ENCODE data around the gene ANAPC13.

The ANAPC13 gene

DNA sequence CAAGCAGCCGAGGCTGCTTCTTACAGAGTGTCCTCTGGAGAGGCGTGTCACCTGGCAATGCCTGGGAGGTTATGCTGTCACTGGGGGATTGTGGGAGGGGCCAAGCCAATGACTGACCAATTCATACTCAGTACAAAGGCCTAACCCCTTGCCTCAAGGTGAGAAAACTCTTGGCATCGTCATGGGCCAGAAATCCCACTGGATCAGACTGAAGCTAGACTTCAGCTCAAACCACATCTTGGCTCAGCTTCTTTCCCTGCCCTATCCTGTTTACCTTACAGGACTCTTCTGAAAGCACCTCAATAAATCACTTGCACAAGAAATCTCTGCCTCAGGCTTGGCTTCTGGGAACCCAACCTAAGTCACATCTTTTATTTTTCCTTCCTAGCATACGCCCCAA, 9.5 kb downstream of the ANAPC13 start:
- Histone ChIP-seq H3K27me3 (ENCODE audit: low read depth) (no peaks in the 10 kb centered on the region), H3K4me1 (peaks cover 33% of the 10 kb centered on the region), H3K36me3 (replicated peaks) (peaks cover 31% of the 10 kb centered on the region), H3K4me3 (no peak overlapping the region), H3K9me3 (no peaks in the 10 kb centered on the region)
- in situ Hi-C loops (cut with MboI; ENCODE audit: low sequenced_read_pairs): loop anchor here (10.0 to 25.0 kb wide), 2 partner anchors 542 to 814 kb away; partner anchors contain the start of gene TOPBP1
- peak in 1 of 2 experiments; percentile 42 for DNase-seq (ENCODE audit: low spot score in 2 of 2)

DNA sequence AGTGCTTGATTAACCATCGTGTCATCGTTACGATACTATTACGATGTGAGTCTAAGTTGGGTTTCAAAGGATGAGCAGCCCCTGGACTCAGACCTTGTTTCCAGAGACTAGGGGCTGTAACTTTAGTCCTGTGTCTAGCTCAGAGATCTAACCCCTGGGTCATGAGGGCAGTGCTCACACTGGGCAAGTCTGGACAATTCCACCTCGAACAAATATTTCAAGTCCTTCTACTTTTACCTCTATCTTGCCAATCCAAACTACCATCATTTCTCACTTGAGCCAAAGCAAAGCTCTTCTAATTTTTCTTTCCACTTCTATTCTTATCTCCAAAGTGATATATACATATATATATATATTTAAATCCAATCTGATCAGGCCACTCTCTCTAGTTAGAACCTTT, 10.8 kb downstream of the ANAPC13 start:
- in situ Hi-C loops (cut with MboI; ENCODE audit: low sequenced_read_pairs): loop anchor here (5.0 to 25.0 kb wide), 4 partner anchors 168 to 813 kb away; partner anchors contain the start of gene TOPBP1

GRCh38 chr3:134473868-134474546, 11.8 kb downstream of the ANAPC13 start:
- peaks cover 8% of the 10 kb centered on the region for H3K36me3 ChIP-seq (replicated peaks)
- DNase-seq (ENCODE audit: low spot score in 2 of 2): peak; percentile 79 to 90
- H3K4me1 ChIP-seq: peaks cover 27% of the 10 kb centered on the region
- no peak overlapping the region for H3K4me3 ChIP-seq
- in situ Hi-C loops (cut with MboI; ENCODE audit: low sequenced_read_pairs): loop anchor here (5.0 to 10.0 kb wide), 3 partner anchors 167 to 539 kb away; no protein-coding TSS in a partner anchor
- no peaks in the 10 kb centered on the region for H3K9me3 ChIP-seq
- H3K27me3 ChIP-seq (ENCODE audit: low read depth): no peaks in the 10 kb centered on the region

More for the DNA sequence above, 10.8 kb downstream of the ANAPC13 start:
- DNase-seq (ENCODE audit: low spot score in 2 of 2): no peak
- H3K9me3 ChIP-seq: no peaks in the 10 kb centered on the region
- H3K4me1 ChIP-seq: peaks cover 33% of the 10 kb centered on the region
- no peaks in the 10 kb centered on the region for H3K27me3 ChIP-seq (ENCODE audit: low read depth)
- H3K36me3 ChIP-seq (replicated peaks): peaks cover 18% of the 10 kb centered on the region
- no peak overlapping the region for H3K4me3 ChIP-seq

- Histone ChIP-seq H3K4me1 (peaks cover 17% of the 10 kb centered on the region), H3K27me3 (ENCODE audit: low read depth) (no peaks in the 10 kb centered on the region), H3K36me3 (replicated peaks) (no peaks in the 10 kb centered on the region; the same call in 1 of the 2 replicates), H3K9me3 (no peaks in the 10 kb centered on the region), H3K4me3 (no peak overlapping the region)
- in situ Hi-C loops (cut with MboI; ENCODE audit: low sequenced_read_pairs): loop anchor here (5.0 to 10.0 kb wide), 3 partner anchors 166 to 538 kb away; no protein-coding TSS in a partner anchor
- no peak for DNase-seq (ENCODE audit: low spot score in 2 of 2)
These were observed 13.0 kb downstream of the ANAPC13 start for GRCh38 chr3:134472831-134473230.

- no peak for DNase-seq (ENCODE audit: low spot score in 2 of 2)
- in situ Hi-C loops (cut with MboI; ENCODE audit: low sequenced_read_pairs): loop anchor here (5.0 to 10.0 kb wide), 3 partner anchors 164 to 537 kb away; no protein-coding TSS in a partner anchor
- Histone ChIP-seq H3K4me3 (no peak overlapping the region), H3K36me3 (replicated peaks) (no peaks in the 10 kb centered on the region; the same call in 1 of the 2 replicates), H3K9me3 (no peaks in the 10 kb centered on the region), H3K4me1 (peaks cover 6% of the 10 kb centered on the region), H3K27me3 (ENCODE audit: low read depth) (no peaks in the 10 kb centered on the region)
These were observed 14.1 kb downstream of the ANAPC13 start for GRCh38 chr3:134471521-134472193.

- H3K27me3 ChIP-seq (ENCODE audit: low read depth): no peaks in the 10 kb centered on the region
- DNase-seq (ENCODE audit: low spot score in 2 of 2): no peak
- in situ Hi-C loops (cut with MboI; ENCODE audit: low sequenced_read_pairs): no loop called here
These were observed 17.3 kb downstream of the ANAPC13 start for GRCh38 chr3:134468519-134468918.

DNA sequence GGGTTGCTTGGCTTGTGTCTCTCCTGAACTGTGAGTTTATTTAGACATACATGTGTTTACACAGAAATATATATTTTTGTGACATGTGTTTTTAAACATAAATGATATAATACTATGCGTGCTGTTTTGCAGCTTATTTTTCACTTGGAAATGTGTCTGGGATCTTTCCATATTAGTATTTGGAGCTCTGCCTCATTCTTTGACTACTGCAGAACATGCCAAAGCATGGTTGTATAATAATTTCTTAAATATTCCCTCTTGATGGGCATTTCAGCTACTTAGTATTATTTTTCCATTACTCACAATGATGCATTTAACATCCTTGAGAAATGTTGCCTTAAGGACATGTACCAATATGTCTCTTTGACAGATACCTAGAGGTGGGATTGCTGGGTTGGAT, 19.5 kb downstream of the ANAPC13 start:
- H3K36me3 ChIP-seq (replicated peaks): no peaks in the 10 kb centered on the region
- no peak for DNase-seq (ENCODE audit: low spot score in 2 of 2)
- no peak overlapping the region for H3K4me3 ChIP-seq
- no peaks in the 10 kb centered on the region for H3K9me3 ChIP-seq
- in situ Hi-C loops (cut with MboI; ENCODE audit: low sequenced_read_pairs): no loop called here
- no peaks in the 10 kb centered on the region for H3K27me3 ChIP-seq (ENCODE audit: low read depth)
- H3K4me1 ChIP-seq: peaks cover 13% of the 10 kb centered on the region

More at GRCh38 chr3:134468519-134468918, 17.3 kb downstream of the ANAPC13 start:
- no peaks in the 10 kb centered on the region for H3K36me3 ChIP-seq (replicated peaks)
- no peak overlapping the region for H3K4me3 ChIP-seq
- H3K9me3 ChIP-seq: no peaks in the 10 kb centered on the region
- H3K4me1 ChIP-seq: peaks cover 3% of the 10 kb centered on the region; the same call in 1 of the 2 replicates

DNA sequence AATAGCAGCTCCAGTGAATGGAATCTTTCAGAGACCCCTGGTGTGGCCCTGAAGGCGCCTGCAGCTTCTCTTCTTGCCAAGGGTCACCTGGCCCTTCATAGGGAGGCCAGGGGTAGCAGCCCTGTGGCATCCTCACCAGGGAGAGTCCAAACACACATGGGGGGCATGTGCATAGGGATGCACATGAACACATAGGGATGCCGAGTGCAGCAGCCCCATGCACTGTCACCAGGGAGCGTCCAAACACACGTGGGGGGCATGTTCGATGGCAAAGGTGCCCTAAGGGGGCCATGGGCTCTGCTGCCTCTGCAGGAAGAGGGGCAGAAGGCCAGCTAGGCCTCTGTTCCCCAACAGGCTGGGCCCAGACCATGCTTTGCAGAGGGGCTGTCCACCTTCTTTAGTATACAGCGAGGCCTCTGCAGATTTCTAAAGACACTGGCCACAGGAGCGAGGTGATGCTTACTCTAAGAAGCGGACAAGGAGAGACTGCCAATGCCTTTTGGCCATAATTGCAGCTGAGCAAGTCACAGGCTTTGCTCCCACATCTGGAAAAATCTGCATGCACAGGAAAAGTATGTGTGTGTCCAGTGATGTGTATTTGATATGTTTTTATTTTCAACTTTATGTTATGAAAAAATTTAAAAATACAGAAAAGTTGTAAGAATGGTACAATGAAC, 21.0 kb downstream of the ANAPC13 start:
- Histone ChIP-seq H3K9me3 (no peaks in the 10 kb centered on the region), H3K36me3 (replicated peaks) (no peaks in the 10 kb centered on the region), H3K4me1 (peaks cover 13% of the 10 kb centered on the region), H3K4me3 (no peak overlapping the region), H3K27me3 (ENCODE audit: low read depth) (no peaks in the 10 kb centered on the region)
- DNase-seq (ENCODE audit: low spot score in 2 of 2): no peak
- in situ Hi-C loops (cut with MboI; ENCODE audit: low sequenced_read_pairs): no loop called here

DNA sequence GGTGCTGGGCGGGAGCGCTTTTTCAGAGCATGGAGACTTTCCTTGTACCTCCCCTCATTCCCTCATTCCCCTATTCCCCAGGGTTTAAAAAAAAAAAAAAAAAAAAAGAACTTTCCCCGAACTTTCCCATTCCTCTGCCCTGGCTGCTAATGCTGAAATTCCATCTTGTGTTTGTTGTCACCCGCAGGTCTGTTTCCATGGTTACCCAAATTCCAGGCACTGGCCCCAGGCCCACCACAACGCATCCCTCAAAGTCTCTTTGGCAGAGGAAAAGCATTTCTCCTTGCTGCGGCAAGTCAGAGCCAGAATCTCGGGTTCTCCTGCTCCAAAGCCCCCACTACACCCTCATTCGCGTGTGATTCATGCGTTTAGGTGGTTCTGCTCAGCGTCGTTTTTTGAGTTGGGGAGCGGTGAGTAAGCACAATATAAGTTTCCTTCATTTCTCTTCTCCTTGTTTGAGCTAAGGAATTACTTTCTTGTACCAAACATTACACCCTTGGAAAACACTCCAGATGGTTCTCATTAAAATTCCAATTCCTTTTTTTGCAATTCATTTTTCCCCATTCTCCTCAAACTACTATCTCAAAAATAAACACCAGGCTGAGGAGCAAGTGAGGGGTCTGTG, 21.6 kb downstream of the ANAPC13 start:
- H3K4me1 ChIP-seq: peaks cover 13% of the 10 kb centered on the region
- H3K36me3 ChIP-seq (replicated peaks): no peaks in the 10 kb centered on the region
- H3K27me3 ChIP-seq (ENCODE audit: low read depth): no peaks in the 10 kb centered on the region
- H3K9me3 ChIP-seq: no peaks in the 10 kb centered on the region
- no peak overlapping the region for H3K4me3 ChIP-seq
- in situ Hi-C loops (cut with MboI; ENCODE audit: low sequenced_read_pairs): no loop called here
- DNase-seq (ENCODE audit: low spot score in 2 of 2): peak; percentile 56 to 63

- H3K9me3 ChIP-seq: no peaks in the 10 kb centered on the region
- no peak for DNase-seq (ENCODE audit: low spot score in 2 of 2)
- in situ Hi-C loops (cut with MboI; ENCODE audit: low sequenced_read_pairs): no loop called here
- H3K4me1 ChIP-seq: peaks cover 13% of the 10 kb centered on the region
- H3K36me3 ChIP-seq (replicated peaks): no peaks in the 10 kb centered on the region
- no peak overlapping the region for H3K4me3 ChIP-seq
- H3K27me3 ChIP-seq (ENCODE audit: low read depth): no peaks in the 10 kb centered on the region
These were observed 22.1 kb downstream of the ANAPC13 start for GRCh38 chr3:134463676-134464063.

DNA sequence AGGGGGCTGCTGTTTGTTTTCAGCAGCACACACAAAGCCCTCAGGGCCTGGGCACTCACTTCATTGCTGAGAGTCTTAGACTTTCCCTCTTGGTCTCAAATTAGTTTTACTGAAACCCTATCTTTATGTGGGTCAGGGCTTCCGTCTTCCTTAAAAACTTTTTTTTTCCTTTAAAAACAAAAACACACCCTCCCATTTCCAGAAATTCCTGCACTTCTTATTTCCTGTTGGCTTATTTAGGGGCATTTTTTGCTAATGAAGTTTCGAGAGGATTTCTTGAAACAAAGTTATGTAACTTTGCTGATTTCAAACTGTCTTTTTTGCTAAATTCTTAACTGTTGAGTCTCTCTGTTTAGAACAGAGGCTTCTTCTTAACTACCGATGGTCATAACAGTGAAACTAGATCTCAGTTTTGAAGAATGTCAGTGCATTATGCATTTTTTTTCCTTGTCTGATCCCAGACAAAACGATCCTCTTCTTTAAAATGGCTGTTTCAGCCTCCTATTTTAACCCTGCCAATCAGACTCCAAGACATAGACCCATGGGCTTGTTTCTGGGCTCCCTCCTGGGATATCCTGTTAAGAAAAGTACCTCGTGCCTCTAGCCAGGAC, 23.3 kb downstream of the ANAPC13 start:
- in situ Hi-C loops (cut with MboI; ENCODE audit: low sequenced_read_pairs): no loop called here
- H3K9me3 ChIP-seq: no peaks in the 10 kb centered on the region
- H3K36me3 ChIP-seq (replicated peaks): no peaks in the 10 kb centered on the region
- peaks cover 13% of the 10 kb centered on the region for H3K4me1 ChIP-seq
- H3K27me3 ChIP-seq (ENCODE audit: low read depth): peaks cover 3% of the 10 kb centered on the region; the same call in 1 of the 2 replicates
- no peak for DNase-seq (ENCODE audit: low spot score in 2 of 2)
- no peak overlapping the region for H3K4me3 ChIP-seq

DNA sequence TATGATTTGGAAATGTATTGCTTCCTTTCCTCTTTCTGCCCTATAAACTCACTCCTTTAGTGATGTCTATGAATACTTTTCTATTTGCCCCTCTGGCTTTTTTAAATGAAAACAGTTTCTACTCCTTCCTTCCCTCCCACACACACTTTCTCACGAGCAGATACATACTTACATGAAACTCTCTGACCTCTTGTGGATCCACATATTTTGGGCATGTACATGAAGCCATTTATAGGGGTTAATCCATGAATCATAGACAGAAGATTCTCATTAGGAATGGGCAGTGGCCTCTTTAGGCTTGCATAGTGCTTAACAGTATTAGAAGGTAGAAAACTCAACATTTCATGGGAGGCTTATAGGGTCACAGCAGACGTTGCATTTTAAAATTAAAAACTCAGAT, 24.8 kb downstream of the ANAPC13 start:
- in situ Hi-C loops (cut with MboI; ENCODE audit: low sequenced_read_pairs): no loop called here
- no peak for DNase-seq (ENCODE audit: low spot score in 2 of 2)
- Histone ChIP-seq H3K9me3 (no peaks in the 10 kb centered on the region), H3K36me3 (replicated peaks) (no peaks in the 10 kb centered on the region), H3K4me3 (no peak overlapping the region), H3K4me1 (peaks cover 13% of the 10 kb centered on the region), H3K27me3 (ENCODE audit: low read depth) (peaks cover 3% of the 10 kb centered on the region; the same call in 1 of the 2 replicates)

DNA sequence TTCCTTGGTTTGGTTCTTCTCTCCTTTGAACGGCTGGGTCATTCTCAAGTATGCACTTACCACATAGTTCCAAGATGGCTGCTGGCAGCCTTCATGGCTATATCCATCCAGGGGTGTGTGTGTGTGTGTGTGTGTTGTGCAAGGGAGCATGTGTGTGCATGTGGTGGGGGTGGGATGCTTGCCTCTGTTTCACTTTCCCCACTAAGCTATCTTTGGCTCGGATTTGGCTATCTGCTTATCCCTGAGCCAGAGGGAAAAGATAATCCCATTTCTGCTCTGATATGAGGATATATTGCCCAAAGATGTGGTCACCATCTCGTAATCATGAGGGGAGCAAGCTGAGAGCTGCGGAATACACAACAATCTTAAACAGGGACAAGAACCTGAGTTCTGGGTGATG, 26.2 kb downstream of the ANAPC13 start:
- in situ Hi-C loops (cut with MboI; ENCODE audit: low sequenced_read_pairs): no loop called here
- peaks cover 3% of the 10 kb centered on the region; the same call in 1 of the 2 replicates for H3K27me3 ChIP-seq (ENCODE audit: low read depth)

More for the DNA sequence above, 26.2 kb downstream of the ANAPC13 start:
- no peaks in the 10 kb centered on the region for H3K9me3 ChIP-seq
- no peaks in the 10 kb centered on the region for H3K36me3 ChIP-seq (replicated peaks)
- H3K4me1 ChIP-seq: peaks cover 13% of the 10 kb centered on the region
- H3K4me3 ChIP-seq: no peak overlapping the region
- no peak for DNase-seq (ENCODE audit: low spot score in 2 of 2)

Measured in HAP-1 (cell line).